A673 (cell line): ENCODE results near the gene RIPOR1. TPM values are rescaled to one million over a fixed set of nuclear protein-coding genes. Genes with fewer than 3 reads are reported as not detected.

ENCODE experiments used
- Bru-seq: library from RNA; stranded (reverse); fragments of 400-500 nt; gene quantifications from one replicate; lab custom pipeline; 2021; lab: Mats Ljungman, UMichigan
- BruChase-seq, 2 experiments: library from RNA; stranded (reverse); fragments of 400-500 nt; gene quantifications; one replicate each; lab custom pipeline; 2021; lab: Mats Ljungman, UMichigan
- BruUV-seq: library from RNA; stranded (reverse); fragments of 400-500 nt; replicated peaks from 2 replicates; lab custom pipeline; 2021; lab: Mats Ljungman, UMichigan
- CTCF ChIA-PET: fragments of 300-600 bp; sonication (Branson Sonifier 250); formaldehyde crosslinking; loops from one replicate; lab custom pipeline; 2022; ENCODE audit warnings: antibody characterized with exemption; lab: Charles Lee
- POLR2A ChIA-PET: fragments of 300-600 bp; sonication (Branson Sonifier 250); formaldehyde crosslinking; loops from one replicate; lab custom pipeline; 2022; ENCODE audit warnings: antibody characterized with exemption; ENCODE audit not compliant: low non-redundant PET; lab: Charles Lee
- DNase-seq: peaks from one replicate; pipeline ENCODE4 v3.0.0-alpha.2; 2015; ENCODE audit warnings: low spot score
- H3K27ac ChIP-seq: fragments of 200-600 bp; sonication (generic); 2 replicates; pipeline ENCODE4 v1.5.1; 2016; ENCODE audit warnings: mixed run types, low read depth, mild to moderate bottlenecking, mixed read lengths, antibody characterized with exemption, low read length; ENCODE audit not compliant: poor library complexity, severe bottlenecking
- H3K27me3 ChIP-seq: fragments of 200-600 bp; sonication (generic); replicated peaks from 2 replicates; pipeline ENCODE4 v1.6.1; 2017; ENCODE audit warnings: mixed run types, low read depth, mild to moderate bottlenecking, mixed read lengths, antibody characterized with exemption, low read length; ENCODE audit not compliant: insufficient read depth, poor library complexity
- H3K36me3 ChIP-seq: fragments of 200-600 bp; sonication (generic); 2 replicates; pipeline ENCODE4 v1.6.1; 2016; ENCODE audit warnings: mixed run types, mild to moderate bottlenecking, mixed read lengths, antibody characterized with exemption, low read length; ENCODE audit not compliant: insufficient read depth, poor library complexity, severe bottlenecking
- H3K4me1 ChIP-seq: fragments of 200-600 bp; sonication (generic); 2 replicates; pipeline ENCODE4 v1.6.1; 2017; ENCODE audit warnings: mixed run types, mild to moderate bottlenecking, mixed read lengths, antibody characterized with exemption, low read length; ENCODE audit not compliant: insufficient read depth, poor library complexity, severe bottlenecking
- H3K4me3 ChIP-seq: fragments of 200-600 bp; sonication (generic); 2 replicates; pipeline ENCODE4 v1.5.1; 2016; ENCODE audit warnings: low read depth, mixed run types, mild to moderate bottlenecking, mixed read lengths, low read length; ENCODE audit not compliant: poor library complexity, severe bottlenecking
- H3K9me3 ChIP-seq: fragments of 200-600 bp; sonication (generic); 2 replicates; pipeline ENCODE4 v1.6.1; 2016; ENCODE audit warnings: mixed run types, low read depth, mild to moderate bottlenecking, mixed read lengths, antibody characterized with exemption, low read length; ENCODE audit not compliant: poor library complexity, severe bottlenecking
- EZH2 ChIP-seq: fragments of 200-600 bp; sonication (generic); IDR thresholded peaks from 2 replicates; pipeline ENCODE4 v1.6.1; 2017; ENCODE audit warnings: borderline replicate concordance, low read depth, mild to moderate bottlenecking, mixed read lengths, antibody characterized with exemption, low read length; ENCODE audit not compliant: poor library complexity, severe bottlenecking
- intact Hi-C: fragments of 100-400 bp; cut with micrococcal nuclease; formaldehyde crosslinking; loops from one replicate; pipeline ENCODE4 v1.10.0; 2022; ENCODE audit not compliant: unreplicated experiment
- long read RNA-seq: library from polyadenylated mRNA; stranded (forward); transcript quantifications from one replicate; pipeline ENCODE4 v2.0.0, GENCODE V29; 2022
- total RNA-seq: library from RNA; stranded (reverse); gene quantifications from 2 replicates; pipeline ENCODE4 v1.2.3, GENCODE V29; 2021
- TF ChIP-seq, protein P1 (sequence below): fragments of 300-800, 200-600 bp; sonication (generic); conservative IDR thresholded peaks from 2 replicates; pipeline ENCODE4 v1.5.1; 2017; ENCODE audit warnings: low read depth, mild to moderate bottlenecking, antibody characterized with exemption, low read length, moderate library complexity, mixed read lengths

Gene RIPOR1
- total RNA-seq: 22.9 and 29.0 TPM in 2 replicates
- percentile 44 among the genes with signal in this experiment for Bru-seq, nascent RNA
- BruChase-seq, experiment 1, labeled RNA remaining after a 2-hour chase: percentile 57 among the genes with signal in this experiment
- percentile 68 among the genes with signal in this experiment for BruChase-seq, experiment 2, labeled RNA remaining after a 6-hour chase
- long read RNA-seq, full-length matches to known transcripts: 1 of 17 reads
- long read RNA-seq, partial matches to known transcripts: 12 of 17 reads
- long read RNA-seq, other reads (novel, unspliced or antisense): 4 of 17 reads

GRCh38 chr16:67528222-67528869 lies at the start of gene RIPOR1:
Gene RIPOR1 (plus strand): TSS chr16:67528829. CDS start chr16:67538447, 9,618 bp downstream.
- ChIA-PET CTCF (interaction anchor here (0.6 to 1.2 kb wide), 3 partner anchors 8 to 557 kb away, joined by 3 to 6 read pairs (median 4); partner anchors contain the start of gene NFATC3), POLR2A (no interaction called here)
- Histone ChIP-seq H3K27ac (peak within 1 kb of the TSS; percentile 74), H3K27me3 (no peaks in the 10 kb centered on the region), H3K36me3 (no peaks in the 10 kb centered on the region), H3K4me3 (peak within 1 kb of the TSS; percentile 85), H3K9me3 (no peaks in the 10 kb centered on the region), H3K4me1 (peaks cover 13% of the 10 kb centered on the region)
- BruUV-seq: no TSS peak
- peak; percentile 46 for DNase-seq
- TF ChIP-seq EZH2: no peak
- TF ChIP-seq, protein P1, sequence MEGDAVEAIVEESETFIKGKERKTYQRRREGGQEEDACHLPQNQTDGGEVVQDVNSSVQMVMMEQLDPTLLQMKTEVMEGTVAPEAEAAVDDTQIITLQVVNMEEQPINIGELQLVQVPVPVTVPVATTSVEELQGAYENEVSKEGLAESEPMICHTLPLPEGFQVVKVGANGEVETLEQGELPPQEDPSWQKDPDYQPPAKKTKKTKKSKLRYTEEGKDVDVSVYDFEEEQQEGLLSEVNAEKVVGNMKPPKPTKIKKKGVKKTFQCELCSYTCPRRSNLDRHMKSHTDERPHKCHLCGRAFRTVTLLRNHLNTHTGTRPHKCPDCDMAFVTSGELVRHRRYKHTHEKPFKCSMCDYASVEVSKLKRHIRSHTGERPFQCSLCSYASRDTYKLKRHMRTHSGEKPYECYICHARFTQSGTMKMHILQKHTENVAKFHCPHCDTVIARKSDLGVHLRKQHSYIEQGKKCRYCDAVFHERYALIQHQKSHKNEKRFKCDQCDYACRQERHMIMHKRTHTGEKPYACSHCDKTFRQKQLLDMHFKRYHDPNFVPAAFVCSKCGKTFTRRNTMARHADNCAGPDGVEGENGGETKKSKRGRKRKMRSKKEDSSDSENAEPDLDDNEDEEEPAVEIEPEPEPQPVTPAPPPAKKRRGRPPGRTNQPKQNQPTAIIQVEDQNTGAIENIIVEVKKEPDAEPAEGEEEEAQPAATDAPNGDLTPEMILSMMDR: no peak
- intact Hi-C loops: loop anchor here (10.0 kb wide), 1 partner anchor 516 kb away; no protein-coding TSS in a partner anchor

DNA sequence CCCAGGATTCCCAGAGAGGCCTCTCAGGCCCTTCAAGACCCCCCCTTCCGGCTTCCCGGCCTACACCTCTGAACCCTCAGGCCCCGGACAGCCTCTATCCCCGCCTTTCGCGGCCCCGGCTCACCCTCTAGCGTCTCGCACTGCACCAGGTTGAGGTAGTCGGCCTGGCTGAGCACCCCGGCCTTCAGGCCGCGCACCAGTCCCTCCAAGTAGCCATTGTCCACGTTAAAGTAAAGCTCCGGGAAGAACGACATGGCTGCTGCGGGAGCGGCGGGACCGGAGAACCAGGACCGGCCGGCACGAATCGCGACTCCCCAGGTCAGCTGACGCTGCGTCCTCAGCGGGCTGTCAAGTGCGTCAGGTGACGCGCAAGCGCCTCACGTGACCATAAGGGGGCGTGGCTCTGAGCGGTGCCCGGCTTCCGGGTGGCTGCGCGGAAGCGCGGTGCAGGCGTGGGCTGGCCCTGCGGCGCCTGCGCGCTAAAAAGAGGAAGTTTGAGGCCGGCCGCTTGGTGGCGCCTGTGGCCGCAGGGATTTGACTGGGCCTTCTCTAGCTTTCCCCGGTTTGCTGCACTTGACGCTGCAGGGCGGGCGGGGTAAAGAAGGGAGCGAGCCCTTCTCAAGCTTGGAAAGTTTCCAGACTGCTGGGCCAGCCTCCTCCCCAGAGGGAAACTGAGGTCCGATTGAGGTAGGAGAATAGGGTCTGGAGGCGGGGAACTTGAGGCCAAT lies 47.6 kb upstream of the RIPOR1 start, which contains the start of gene ATP6V0D1:
ATP6V0D1 (minus strand) TSS at position 325 of the 728 bp plus-strand sequence; CDS start at position 254, 71 bp downstream.
- no peaks in the 10 kb centered on the region for H3K4me1 ChIP-seq
- peak within 1 kb of the TSS; percentile 83 for H3K27ac ChIP-seq
- no TSS peak for BruUV-seq
- H3K27me3 ChIP-seq: no peaks in the 10 kb centered on the region
- intact Hi-C loops: no loop called here
- H3K36me3 ChIP-seq: no peaks in the 10 kb centered on the region
- H3K4me3 ChIP-seq: peak within 1 kb of the TSS; percentile 95
- TF ChIP-seq, protein P1: peak; percentile 96
- no peak for TF ChIP-seq EZH2
- DNase-seq: peak; percentile 98
- ChIA-PET CTCF (interaction anchor here (0.5 to 2.1 kb wide), 7 partner anchors 13 to 421 kb away, joined by 3 to 14 read pairs (median 4); no protein-coding TSS in a partner anchor), POLR2A (no interaction called here)
- no peaks in the 10 kb centered on the region for H3K9me3 ChIP-seq
